Activated T-cell treated with anti-CD3 and anti-CD28 coated beads, Interleukin-2, amount 50 U/mL, for 4 hours (primary cell): ENCODE measurements around the gene PDE4D. TPM values are rescaled to one million over a fixed set of nuclear protein-coding genes. Genes with fewer than 3 reads are reported as not detected.
A peak's percentile ranks its signal among the peaks of the same experiment; 100 is the strongest.
"Not testable (repeated sequence)": the region's sequence is repeated elsewhere in the genome, so short reads cannot be mapped to it uniquely, and the experiment has no call there.

ENCODE experiments used
- ATAC-seq, 2 donors: fragments of 200-7000 bp; cut with Tn5 transposase; one replicate each; pipeline ENCODE4 v1.10.0; 2021
- DNase-seq: peaks from one replicate; pipeline ENCODE4 v3.0.0-alpha.2; 2020
- H3K27me3 Mint-ChIP-seq: one replicate; pipeline ENCODE4 v1.8.0; 2021; ENCODE audit warnings: low read depth, mixed read lengths
- H3K36me3 Mint-ChIP-seq: one replicate; pipeline ENCODE4 v1.8.0; 2022; ENCODE audit warnings: mixed read lengths; ENCODE audit not compliant: insufficient read depth
- H3K4me1 Mint-ChIP-seq: one replicate; pipeline ENCODE4 v1.8.0; 2021; ENCODE audit warnings: low read depth, mixed read lengths
- H3K4me3 Mint-ChIP-seq: one replicate; pipeline ENCODE4 v1.8.0; 2021; ENCODE audit warnings: mild to moderate bottlenecking, moderate library complexity, mixed read lengths
- H3K9me3 Mint-ChIP-seq: one replicate; pipeline ENCODE4 v1.8.0; 2021; ENCODE audit warnings: mixed read lengths
- total RNA-seq, 3 donors: library from RNA; stranded (reverse); gene quantifications; one replicate each; pipeline ENCODE4 v1.2.1, GENCODE V29; 2021

The PDE4D gene
- total RNA-seq, 3 donors from 2014 or later: 13.9 to 17.1 (median 16.7) TPM

DNA sequence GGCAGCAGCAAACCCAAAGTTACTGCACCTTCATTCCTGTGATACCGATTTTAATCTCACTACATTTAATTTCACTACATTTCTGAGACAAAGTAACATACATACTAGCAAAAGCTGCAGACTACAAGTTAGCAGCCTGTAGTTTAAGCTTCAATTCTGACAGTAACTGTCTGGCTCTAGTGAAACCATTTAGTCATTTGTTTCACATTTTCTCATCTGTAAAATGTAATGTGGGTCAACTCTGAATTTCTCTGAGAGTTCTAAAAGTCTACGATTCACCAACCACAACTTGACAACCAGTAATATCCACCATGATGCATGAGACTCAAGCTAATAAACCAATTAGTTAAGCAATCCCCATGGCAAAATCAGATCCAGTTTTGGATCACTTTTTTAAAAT is 408.9 kb downstream of the PDE4D start:
- ATAC-seq (peak; percentile 58 to 75), DNase-seq (no peak)
- Mint-ChIP-seq H3K27me3 (peaks cover 3% of the 10 kb centered on the region), H3K36me3 (no peaks in the 10 kb centered on the region), H3K4me3 (no peak overlapping the region), H3K4me1 (no peaks in the 10 kb centered on the region), H3K9me3 (no peaks in the 10 kb centered on the region)

DNA sequence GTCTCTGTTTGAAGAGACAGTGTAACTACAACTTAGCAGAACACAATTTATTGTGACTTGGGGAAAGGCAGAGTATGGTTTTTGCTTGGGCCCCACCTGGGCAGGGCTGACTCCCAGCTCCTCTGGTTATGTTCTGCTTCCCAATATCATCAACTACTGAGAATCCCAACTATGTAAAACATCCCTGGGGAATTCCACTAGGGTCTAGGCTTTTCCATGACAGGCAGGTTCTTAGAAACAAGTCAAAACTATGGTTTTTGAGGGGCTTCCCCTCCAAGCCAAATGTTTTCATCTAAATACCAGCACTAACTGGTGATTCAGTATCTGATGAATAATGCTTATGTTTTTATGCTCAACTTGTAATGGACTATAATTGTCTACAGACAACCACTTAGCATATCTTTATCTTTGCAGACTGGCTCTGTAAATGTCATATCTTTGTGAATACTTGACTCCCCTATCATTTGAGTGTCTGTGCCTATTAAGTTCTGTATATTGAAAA is 409.5 kb downstream of the PDE4D start:
- Mint-ChIP-seq H3K27me3 (peaks cover 3% of the 10 kb centered on the region), H3K36me3 (no peaks in the 10 kb centered on the region), H3K4me3 (no peak overlapping the region), H3K9me3 (no peaks in the 10 kb centered on the region), H3K4me1 (no peaks in the 10 kb centered on the region)
- peak; percentile 70 to 71 for ATAC-seq
- no peak for DNase-seq

DNA sequence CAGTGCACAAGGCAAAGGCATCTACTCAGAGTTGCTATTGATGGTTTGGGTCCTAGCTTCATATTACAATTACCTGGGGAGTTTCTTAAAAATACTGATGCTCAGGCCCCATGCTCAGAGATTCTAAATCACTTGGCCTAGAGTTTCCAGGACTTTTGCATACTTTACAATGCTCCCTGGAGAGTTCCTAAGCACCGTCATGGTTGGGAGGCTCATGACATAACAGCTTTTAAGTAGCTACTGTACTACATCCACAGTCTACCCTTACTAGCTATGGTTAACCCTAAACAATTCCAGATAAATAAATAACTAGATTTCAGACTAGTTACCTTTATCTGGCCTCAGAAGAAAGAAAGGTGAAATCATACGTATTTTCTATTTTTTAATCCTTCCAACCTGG is 414.4 kb downstream of the PDE4D start:
- no peaks in the 10 kb centered on the region for H3K4me1 Mint-ChIP-seq
- H3K9me3 Mint-ChIP-seq: no peaks in the 10 kb centered on the region
- DNase-seq: no peak
- H3K4me3 Mint-ChIP-seq: no peak overlapping the region
- no peaks in the 10 kb centered on the region for H3K36me3 Mint-ChIP-seq
- H3K27me3 Mint-ChIP-seq: no peaks in the 10 kb centered on the region
- ATAC-seq: no peak

DNA sequence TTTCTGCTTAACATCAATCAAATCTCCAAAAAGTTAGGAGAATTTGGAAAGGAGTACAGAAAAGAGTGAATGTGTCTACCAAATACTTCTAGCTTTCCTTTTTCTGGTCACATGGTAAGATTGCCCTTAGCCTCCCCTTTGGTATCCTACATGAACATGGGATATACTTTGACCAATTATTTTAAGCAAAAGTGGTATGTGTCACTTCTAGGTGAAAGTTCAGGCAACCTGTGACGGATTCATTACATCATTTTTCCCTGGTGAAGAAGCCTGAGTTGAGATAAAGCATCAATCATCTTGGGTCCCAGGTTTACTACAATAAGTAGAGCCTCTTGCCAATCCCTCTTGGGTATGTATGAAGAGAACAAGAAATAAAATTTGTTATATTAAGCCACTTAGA is 419.2 kb downstream of the PDE4D start:
- Mint-ChIP-seq H3K36me3 (no peaks in the 10 kb centered on the region), H3K4me3 (no peak overlapping the region), H3K27me3 (no peaks in the 10 kb centered on the region), H3K9me3 (no peaks in the 10 kb centered on the region), H3K4me1 (no peaks in the 10 kb centered on the region)
- no peak for DNase-seq
- ATAC-seq: no peak

DNA sequence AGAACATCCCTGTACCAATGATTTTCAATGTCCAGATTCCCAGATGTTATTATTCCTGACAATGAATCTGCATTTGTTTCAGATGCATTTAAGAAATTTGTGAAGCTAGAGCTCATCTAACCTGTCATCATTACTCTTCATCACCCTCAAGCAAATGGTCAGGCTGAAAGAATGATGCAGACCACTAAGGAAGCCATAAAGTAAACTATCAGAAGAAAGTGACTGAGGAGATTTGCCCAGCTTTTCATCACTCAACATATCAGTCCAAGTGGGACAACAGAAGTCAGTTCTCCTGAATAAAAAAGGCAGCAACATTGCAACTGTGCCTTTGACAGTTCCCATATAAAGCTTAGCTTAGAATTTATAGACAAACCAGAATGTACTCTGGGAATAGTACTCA is 419.9 kb downstream of the PDE4D start:
- Mint-ChIP-seq H3K4me3 (no peak overlapping the region), H3K9me3 (no peaks in the 10 kb centered on the region), H3K36me3 (no peaks in the 10 kb centered on the region), H3K4me1 (no peaks in the 10 kb centered on the region), H3K27me3 (no peaks in the 10 kb centered on the region)
- ATAC-seq: no peak
- no peak for DNase-seq

DNA sequence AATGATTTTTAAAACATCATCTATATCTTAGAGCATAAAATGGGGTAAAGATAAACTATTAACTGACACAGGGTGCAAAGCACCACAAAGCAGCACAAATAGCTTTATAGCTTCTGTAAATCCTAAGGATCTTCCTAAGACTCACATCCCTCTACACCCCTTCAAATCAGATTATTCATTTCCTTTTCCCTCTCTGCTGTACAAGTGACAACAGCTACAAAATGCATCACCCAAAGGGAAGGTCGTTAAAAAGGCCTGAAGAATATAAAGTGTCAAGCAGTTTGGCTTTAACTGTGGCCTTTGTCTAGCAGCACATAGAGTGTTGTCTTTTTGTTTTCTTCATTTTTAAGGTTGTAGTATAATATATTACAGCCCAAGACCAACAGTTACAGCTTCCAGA is 422.1 kb downstream of the PDE4D start:
- Mint-ChIP-seq H3K36me3 (no peaks in the 10 kb centered on the region), H3K4me1 (no peaks in the 10 kb centered on the region), H3K4me3 (no peak overlapping the region), H3K9me3 (no peaks in the 10 kb centered on the region), H3K27me3 (no peaks in the 10 kb centered on the region)
- ATAC-seq: no peak
- DNase-seq: no peak

DNA sequence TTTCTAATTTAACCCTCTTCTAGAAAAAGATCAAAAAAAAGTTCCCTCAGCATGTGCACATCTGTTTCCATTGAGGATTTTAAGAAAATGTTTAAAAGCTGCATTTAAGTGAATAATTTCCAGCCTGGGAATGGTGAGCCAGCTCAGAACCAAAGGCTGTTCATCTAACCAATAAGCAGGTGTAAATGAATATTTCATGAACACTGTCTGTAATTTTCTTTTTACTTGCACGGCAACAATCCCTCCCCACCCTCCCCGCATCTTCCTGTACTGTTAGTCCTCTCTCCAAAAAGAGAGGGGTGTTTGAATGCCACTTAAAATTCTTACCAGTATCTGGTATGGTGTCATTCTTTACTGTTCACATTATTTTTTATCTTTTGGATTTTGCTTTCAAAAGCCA is 425.6 kb downstream of the PDE4D start:
- H3K36me3 Mint-ChIP-seq: no peaks in the 10 kb centered on the region
- H3K4me3 Mint-ChIP-seq: no peak overlapping the region
- no peak for ATAC-seq
- no peak for DNase-seq
- no peaks in the 10 kb centered on the region for H3K9me3 Mint-ChIP-seq
- H3K27me3 Mint-ChIP-seq: no peaks in the 10 kb centered on the region
- no peaks in the 10 kb centered on the region for H3K4me1 Mint-ChIP-seq

DNA sequence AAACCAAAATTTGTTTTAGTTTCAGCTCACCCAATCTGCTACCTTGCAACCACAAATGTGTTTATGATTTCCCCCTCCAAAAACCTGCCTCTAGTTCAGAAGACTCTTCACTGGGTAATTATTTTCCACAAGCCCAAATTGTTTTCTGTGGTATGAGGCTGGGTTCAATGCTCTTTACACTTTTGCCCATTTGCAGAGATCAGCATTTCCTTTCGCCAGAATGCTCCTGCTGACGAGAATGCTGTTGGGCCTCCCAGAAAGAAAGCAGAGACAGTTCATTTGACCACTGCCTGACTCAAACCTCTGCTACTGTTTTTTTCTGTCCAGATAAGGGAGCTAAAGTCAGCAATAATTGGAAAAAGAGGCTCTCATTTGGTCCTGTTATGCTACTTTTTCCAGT is 427.3 kb downstream of the PDE4D start:
- no peaks in the 10 kb centered on the region for H3K36me3 Mint-ChIP-seq
- no peak overlapping the region for H3K4me3 Mint-ChIP-seq
- no peaks in the 10 kb centered on the region for H3K9me3 Mint-ChIP-seq
- no peak for ATAC-seq
- DNase-seq: no peak
- no peaks in the 10 kb centered on the region for H3K27me3 Mint-ChIP-seq
- H3K4me1 Mint-ChIP-seq: no peaks in the 10 kb centered on the region

DNA sequence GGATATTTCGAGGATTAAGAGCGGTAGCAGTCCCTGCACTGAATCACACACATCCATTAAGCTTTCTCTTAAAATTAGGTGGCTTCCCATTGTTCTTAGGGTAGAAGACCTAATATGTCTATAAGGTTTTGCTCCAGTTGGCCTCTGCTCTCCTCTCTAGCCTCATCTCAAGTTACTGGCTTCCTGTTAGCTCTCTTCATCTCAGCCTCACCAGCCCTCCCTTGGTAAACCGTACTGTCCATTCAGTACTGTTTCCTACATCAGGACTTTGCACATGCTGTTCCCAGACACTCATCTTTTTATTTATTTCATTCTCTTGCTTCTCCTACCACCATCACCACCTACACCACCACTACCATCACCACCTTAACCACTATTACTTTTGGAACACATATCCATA is 428.6 kb downstream of the PDE4D start:
- Mint-ChIP-seq H3K27me3 (no peaks in the 10 kb centered on the region), H3K36me3 (no peaks in the 10 kb centered on the region), H3K4me1 (no peaks in the 10 kb centered on the region), H3K9me3 (no peaks in the 10 kb centered on the region), H3K4me3 (no peak overlapping the region)
- ATAC-seq (no peak), DNase-seq (no peak)

DNA sequence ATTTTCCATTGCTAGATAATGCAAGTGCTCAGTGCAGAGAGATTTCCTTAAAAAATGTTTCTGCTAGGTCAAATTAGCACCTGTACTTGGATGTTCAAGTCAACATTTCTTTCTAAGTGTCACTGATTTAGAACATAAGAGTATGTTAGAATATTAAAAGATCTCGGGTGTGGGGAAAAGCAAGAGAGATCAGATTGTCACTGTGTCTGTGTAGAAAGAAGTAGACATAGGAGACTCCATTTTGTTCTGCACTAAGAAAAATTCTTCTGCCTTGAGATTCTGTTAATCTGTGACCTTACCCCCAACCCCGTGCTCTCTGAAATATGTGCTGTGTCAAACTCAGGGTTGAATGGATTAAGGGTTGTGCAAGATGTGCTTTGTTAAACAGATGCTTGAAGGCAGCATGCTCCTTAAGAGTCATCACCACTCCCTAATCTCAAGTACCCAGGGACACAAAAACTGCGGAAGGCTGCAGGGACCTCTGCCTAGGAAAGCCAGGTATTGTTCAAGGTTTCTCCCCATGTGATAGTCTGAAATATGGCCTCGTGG is 429.8 kb downstream of the PDE4D start:
- not testable (repeated sequence) for ATAC-seq, H3K4me3 Mint-ChIP-seq, DNase-seq, H3K9me3 Mint-ChIP-seq, H3K27me3 Mint-ChIP-seq, H3K4me1 Mint-ChIP-seq, H3K36me3 Mint-ChIP-seq

DNA sequence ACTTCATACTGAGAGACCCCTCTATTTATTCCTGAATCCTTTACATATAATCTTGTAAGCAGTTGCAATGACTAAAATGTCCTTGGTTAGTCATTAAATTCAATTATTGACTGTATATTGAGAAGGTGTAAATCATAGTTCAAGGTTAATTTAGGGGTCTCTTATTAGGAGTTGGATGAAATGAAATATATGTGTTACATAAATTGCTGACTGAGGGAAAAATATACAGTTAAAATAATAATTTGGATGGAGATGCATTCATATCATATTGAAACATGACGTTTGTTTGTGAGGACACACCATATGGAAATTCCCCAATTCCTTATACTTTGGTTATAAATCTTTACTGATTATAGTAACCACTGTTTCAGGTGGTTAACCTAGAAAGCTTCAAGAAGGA is 430.6 kb downstream of the PDE4D start:
- Mint-ChIP-seq H3K4me1 (no peaks in the 10 kb centered on the region), H3K27me3 (no peaks in the 10 kb centered on the region), H3K36me3 (no peaks in the 10 kb centered on the region), H3K4me3 (no peak overlapping the region), H3K9me3 (no peaks in the 10 kb centered on the region)
- no peak for ATAC-seq
- DNase-seq: no peak

DNA sequence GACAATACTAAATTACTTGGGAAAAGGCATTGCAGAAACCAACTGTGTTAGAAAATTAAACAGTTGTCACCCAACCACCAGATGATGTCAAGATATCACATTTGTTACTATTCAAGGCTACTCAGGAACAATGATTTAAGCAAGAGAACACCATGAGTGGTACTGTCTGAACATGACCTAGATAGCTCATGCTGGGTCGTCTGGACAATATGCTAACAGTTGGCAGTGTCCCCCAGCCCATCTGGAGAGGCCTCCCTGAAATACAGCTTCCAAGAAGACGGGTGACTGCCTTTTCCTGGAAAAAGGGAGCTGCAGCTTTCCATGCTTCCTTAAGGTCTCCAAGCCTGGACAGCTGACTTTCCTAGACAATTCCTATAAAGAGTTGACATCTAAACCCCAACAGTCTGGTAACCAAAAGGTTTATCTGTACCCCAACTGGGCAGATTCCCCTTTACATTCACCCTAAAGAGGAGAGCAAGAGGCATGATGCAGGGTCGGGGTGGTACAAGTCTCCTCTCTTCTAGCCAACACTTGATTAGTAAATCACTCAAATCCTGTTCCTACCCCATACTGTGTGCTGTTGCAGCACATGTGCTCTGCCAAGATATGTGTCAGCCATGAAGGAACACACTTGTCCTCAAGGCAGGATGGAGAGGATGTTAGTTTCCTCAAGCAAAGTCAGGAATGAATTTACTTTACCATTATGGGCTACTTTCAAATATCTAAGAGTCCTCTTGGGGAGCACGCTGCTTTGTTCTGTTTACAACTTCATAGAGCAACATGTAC is 433.0 kb downstream of the PDE4D start:
- DNase-seq: no peak
- no peak for ATAC-seq
- no peaks in the 10 kb centered on the region for H3K4me1 Mint-ChIP-seq
- no peaks in the 10 kb centered on the region for H3K9me3 Mint-ChIP-seq
- no peak overlapping the region for H3K4me3 Mint-ChIP-seq
- peaks cover 3% of the 10 kb centered on the region for H3K27me3 Mint-ChIP-seq
- no peaks in the 10 kb centered on the region for H3K36me3 Mint-ChIP-seq

DNA sequence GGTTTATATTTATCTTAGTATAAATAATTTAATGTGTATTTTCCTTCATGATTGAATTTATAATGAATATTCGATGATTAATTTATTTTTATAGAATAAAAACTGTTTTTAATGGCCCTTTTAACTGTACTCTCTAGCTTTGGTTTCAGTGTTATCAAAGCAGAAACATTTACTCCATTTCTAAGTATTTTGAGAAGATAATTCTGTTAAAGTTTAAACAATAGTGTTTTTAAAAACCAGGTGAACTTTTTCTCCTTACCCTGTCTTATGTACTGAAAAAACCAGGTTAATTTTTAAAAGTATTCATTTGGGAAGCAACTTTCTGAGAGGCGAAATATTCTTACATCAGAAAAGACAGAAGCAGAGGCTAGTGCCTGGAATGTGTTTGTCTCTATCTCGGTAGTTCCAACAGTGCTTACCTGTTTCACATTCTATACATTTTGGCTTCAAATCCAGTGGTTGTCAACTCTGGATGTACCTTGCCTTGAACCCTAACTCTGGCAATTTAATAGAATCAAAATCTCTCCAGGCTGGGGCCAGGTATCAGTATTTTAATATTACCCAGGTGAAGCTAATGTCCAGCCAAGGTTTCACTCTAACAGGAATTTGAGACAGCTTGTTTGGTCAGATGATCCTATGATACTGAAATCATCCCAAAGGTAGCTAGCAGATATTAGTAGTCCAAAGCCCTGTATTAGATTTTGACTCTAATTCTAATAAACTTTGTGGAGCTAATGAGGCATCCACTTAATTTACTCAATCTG is 434.4 kb downstream of the PDE4D start:
- Mint-ChIP-seq H3K36me3 (no peaks in the 10 kb centered on the region), H3K4me1 (no peaks in the 10 kb centered on the region), H3K4me3 (no peak overlapping the region), H3K9me3 (no peaks in the 10 kb centered on the region), H3K27me3 (peaks cover 4% of the 10 kb centered on the region)
- ATAC-seq (no peak), DNase-seq (no peak)

DNA sequence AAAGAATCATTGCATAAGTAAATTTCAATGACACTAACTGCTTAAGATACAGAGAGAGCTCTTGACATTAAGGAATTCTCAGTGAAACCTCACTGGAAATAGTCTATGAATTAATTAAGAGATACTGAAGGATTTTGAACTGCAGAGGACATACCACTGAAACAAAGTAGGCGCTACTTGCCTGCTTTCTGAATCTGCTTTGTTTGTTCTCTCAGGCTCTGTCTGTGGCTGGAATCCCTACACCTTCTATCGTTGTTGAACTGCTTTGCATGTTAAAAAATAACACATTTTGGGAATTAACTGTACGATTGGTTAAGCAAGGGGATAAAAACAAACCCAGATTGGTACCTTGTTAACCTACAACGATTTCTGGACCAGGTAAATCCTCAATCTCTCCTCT is 435.2 kb downstream of the PDE4D start:
- H3K36me3 Mint-ChIP-seq: no peaks in the 10 kb centered on the region
- H3K9me3 Mint-ChIP-seq: no peaks in the 10 kb centered on the region
- H3K4me3 Mint-ChIP-seq: no peak overlapping the region
- H3K27me3 Mint-ChIP-seq: peaks cover 4% of the 10 kb centered on the region
- no peak for DNase-seq
- no peaks in the 10 kb centered on the region for H3K4me1 Mint-ChIP-seq
- ATAC-seq: no peak
